Fibroblast of gingiva (primary cell): ENCODE measurements around the gene SRRM2.
A peak's percentile ranks its signal among the peaks of the same experiment; 100 is the strongest.

ENCODE experiments used
- DNase-seq: peaks from one replicate; pipeline ENCODE4 v3.0.0-alpha.2; 2011; ENCODE audit warnings: low read depth

The SRRM2 gene

DNA sequence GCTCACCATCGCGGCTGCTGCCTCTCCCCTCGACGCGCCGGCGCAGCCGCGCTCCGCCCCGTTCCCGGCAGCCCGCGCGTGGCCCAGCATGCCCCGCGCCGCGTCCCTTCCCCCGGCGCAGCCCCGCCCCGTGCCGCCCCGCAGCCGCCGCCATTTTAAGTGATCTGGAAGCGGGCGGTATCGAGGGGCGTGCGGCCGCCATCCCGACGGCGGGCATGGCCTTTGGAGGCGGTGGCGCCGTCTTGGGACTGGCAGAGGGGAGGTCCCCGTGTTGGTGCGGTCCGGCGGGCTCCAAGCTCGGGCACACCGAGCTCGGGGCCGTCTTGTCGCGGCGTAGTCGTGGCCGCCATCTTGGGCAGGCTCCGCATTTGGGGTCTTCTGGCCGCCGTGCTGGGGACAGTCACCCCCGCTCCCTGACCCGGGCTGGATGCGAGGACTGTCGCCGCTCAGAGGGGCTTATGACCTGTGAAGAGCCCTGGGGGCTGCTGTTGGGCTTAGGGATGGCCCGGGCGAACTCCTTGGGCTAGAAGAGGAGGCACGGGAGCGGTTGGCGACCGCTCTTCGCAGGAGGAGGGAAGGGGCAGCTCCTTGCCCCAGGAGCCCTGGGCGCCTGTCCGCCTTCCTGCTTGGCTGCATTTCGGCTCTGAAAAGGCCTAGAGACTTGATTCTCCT, 24.9 kb downstream of the SRRM2 start, which contains the start of gene ELOB:
TSS of gene ELOB (minus strand) at position 50 of the 672 bp plus-strand sequence. CDS start at position 9, 41 bp downstream.
- peak; percentile 78 for DNase-seq

- DNase-seq: no peak
Observed at GRCh38 chr16:2777903-2778629, 25.6 kb downstream of the SRRM2 start.

- DNase-seq: no peak
Observed at GRCh38 chr16:2778630-2778958, 26.2 kb downstream of the SRRM2 start.

DNA sequence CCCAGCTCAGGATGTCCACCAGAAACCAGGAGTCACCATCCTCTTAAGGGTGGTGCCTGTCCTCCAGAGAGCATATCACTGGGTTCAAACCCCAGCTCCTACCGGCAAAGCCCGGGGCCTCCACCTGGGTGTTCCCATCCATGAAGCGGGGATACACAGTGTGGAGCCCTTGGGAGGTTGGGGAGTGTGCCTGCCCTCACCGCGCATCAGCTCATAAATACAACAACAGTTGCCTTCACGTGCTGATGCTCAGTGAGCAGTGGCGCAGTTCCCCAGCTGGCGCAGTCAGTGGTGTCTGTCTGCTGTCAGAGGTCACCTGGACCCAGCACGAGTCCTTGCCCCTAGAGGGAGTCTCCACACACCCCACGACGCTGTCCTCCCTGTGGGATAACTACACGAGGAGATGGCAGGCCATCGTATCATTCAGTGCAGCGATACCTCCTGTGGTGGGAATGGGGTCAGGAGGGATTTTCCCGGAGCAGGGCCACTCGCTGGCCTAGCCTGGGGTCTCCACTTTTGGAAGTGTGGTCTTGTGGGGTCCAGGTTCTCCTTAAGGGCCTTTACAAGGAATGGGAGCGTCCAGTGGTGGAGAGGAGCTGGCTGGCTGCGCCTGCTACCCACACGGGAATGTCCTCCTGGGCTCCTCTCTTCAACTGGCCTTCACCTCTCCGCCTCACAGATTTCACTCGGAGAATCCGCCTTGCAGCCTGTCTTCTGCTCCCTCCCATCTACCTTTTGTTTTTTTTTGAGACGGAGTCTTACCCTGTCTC, 26.9 kb downstream of the SRRM2 start:
- no peak for DNase-seq

DNA sequence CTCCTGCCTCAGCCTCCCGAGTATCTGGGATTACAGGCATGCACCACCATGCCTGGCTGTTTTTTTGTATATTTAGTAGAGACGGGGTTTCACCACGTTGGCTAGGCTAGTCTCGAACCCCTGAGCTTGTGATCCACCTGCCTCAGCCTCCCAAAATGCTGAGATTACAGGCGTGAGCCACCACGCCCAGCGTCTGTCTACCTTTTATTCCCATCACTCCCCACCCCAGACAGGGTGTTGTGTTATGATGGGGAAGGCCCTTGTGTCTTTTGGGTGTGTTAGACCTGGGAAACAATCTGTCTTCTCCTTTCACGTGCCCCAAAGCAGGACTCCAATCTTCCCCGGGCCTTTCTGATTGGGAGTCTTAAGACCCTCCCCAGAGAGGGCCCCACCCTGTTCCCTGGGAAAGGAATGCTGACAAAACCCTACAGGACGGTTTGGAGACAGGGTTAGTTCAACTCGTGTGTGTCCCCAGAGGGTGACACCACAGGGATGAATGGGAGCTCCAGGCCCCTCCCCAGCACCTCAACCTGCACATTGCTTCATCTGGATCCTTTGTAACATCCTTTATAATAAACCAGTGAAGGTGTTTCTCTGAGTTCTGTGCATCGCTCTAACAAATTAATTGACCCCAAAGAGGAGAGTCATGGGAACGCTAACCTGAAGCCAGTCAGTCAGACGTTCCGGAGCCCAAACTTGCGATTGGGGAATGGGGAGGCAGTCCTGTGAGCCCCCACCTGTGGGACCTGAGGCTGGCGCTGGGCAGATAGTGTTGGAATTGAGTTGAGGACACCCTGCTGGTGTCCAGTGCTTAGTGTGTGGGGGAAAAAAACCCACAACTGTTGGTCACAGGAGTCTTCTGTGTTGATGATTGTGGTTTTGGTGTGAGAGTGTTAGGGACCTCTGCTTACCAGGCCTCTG, 27.8 kb downstream of the SRRM2 start:
- no peak for DNase-seq

DNA sequence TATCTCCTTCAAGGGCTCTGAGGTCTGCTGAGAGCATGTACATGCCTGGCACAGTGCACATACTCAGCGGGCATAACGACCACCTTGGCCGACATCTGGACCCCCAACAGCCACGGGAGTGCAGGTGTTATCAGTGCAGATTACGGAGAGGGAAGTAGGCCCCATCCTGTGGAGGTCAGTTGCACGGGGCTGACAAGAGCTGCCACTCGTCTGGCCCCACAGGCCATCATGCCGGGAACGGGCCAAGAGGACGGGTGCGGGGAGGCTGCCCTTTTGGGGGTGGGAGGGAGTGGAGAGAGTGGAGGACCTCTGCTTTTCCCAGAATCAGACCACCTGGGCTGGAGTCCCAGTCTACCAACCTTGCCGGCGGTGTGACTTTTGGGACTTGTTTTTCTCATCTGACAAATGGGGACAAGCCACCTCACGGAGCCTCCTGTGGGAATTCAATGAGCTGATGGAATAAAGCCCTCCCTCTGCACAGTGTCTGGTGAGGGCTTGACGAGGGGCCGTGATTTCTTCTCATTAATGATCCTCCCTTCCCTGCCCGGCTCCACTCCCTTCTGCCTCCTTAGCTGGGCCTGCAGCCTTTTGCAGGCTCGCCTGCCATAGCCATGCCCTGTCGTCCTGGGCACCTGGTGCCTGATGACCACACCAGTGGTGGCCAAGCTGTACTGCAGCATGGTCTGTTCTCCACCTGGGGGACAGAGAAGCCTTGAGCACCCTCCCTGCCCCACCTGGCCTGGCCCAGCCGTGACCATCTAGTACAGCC, 30.3 kb downstream of the SRRM2 start:
- no peak for DNase-seq

- no peak for DNase-seq
Observed at GRCh38 chr16:2783581-2784357, 31.3 kb downstream of the SRRM2 start.

DNA sequence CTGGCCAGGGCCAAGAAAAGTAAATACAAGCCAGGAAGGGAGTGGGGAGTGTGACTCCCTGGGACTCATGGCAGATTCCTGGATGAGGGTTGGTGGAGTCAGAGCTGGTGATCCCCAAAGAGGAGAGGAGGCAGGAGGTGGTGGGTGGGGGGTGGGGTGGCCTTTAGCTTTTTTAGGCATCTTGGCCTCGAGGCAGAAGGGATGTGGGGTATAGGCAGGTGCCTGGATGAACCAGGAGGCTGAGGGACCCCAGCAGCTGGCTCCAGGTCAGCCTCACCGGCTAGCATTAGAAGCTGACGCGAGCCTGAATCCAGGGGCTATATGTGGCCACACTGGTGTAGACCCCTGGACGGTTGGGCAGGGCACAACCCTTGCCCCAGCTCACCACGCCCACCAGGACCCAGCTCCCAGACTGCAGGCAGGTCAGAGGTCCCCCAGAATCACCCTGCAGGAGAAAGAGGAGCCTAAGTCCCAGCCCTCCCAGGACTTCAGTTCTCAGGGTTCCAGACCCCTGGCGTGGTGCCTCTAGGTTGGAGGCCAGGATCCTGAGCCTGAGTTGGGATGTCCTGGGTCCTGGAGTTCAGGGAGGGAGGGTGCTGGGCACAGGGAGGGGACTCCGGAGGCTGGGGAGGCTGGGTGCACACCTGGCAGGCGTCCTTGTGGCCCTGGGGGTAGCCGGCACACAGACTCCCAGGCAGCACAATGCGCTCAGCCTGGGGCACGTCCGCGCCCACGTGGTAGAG, 32.1 kb downstream of the SRRM2 start:
- DNase-seq: no peak

DNA sequence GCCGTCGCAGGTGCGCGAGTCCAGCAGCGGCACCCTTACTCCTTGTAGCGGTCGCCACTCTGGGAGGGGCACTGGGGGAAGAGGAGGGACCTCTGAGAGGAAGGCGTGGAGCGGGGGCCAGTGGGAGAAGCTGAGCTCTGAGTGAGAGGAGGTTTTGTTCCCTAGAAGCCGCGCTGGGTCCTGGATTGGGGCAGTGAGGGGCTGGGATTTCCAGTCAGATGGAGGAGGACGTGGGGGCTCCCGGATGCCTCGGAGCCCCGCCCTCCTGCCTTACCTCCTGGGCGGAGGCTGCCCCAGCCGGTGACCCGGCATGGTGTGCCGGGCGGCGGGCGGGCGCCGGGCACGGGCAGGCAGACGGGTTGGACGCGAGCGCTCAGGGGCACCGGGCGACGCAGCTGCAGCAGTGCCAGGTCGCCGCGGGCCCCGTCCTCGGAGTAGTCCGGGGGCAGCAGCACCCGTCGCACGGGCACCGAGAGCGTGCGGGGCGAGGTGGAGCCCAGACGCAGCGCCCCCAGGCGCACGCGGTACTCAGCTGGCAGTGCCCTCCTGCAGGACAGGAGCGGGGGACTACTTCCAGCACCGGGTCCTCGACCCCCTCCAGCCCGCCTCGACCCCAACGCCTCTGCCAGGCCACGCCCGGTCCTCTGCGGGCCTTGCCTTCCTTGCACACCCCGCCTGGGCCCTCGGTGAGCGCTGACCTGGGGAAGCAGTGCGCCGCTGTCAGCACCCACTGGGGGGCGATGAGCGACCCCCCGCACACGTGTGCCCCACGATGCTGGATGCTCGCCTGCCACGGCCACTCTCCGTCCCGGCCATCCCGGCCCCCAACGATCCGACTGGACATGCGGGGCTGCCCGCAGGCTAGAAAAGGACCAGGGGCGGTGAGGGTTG, 32.9 kb downstream of the SRRM2 start:
- no peak for DNase-seq

DNA sequence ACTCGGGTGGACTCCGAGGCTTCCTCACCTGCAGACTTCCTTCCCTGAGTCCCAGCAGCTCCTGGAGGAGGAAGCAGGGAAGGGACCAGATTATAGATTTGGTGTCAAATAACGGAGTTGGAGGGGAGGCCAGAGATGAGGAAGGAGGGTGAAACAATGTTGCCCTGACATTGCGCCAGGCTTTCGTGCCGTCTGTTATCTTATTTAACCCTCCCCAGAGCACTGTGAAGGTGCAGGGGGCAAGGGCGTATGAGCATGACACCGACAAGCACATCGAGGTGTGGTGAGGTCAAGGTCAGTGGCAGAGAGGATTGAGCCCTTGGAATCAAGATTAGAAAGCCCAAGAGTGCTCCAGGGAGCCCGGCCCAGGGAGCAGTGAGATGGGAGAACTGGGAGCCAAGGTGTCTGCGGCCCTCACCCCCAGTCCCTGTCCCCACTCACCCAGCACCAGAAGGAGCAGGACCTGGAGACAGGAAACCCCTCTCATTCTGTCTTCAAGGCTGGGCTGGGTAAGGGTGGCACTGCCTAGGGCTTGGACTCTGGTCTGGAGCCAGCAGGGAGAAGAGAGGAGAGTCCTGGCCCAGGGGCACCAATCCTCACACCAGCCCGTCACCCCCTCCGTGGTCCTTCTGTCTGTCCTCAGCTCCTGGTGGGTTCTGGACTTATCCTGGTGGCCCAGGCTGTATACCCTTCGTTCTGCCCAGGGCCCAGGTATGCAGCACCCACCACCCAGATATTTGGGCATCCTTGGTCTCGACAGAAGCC, 33.8 kb downstream of the SRRM2 start:
- no peak for DNase-seq

GRCh38 chr16:2786826-2787151, 34.4 kb downstream of the SRRM2 start:
- DNase-seq: no peak

DNA sequence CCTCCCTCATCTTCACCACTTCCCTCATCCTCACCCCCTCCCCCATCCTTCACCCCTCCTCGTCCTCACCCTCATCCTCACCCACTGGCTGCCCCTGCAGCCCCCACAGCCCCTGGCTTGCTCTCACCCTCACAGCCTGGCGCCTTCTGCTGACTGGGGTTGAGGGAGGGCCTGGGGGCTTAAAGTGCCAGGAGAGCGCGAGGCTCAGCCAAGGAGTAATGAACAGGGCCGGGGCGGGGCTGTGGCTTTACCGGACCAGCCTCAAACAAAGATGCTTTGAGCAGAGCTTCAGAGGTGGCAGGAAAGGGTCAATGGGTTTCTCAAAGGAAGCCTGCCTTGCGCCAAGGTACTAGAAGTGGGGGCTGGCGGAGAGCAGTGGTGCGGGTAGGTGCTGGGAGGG, 35.0 kb downstream of the SRRM2 start, which contains the start of gene PRSS33:
TSS of gene PRSS33 (minus strand) at position 155 of the 400 bp plus-strand sequence. CDS start 1,013 bp downstream, outside the sequence.
- DNase-seq: no peak

DNA sequence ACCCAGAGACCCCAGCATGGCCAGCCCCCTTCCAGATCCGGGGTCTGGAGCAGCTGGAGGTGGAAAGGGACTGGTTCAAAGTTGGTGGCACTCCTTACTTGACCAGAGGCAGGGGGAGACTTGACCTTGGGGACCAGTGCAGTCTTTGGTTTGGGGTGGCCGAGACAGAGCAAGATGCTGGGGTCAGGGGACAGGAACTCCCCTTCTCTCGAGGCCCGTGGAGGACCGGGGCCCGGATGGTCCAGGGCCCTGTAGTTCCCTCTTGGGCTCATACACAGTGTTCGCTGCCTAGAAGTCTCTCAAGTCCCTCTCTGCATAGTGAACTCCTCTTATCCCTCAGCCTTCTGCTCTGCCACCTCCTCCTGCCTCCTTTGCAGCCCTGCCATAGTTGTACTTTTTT, 35.5 kb downstream of the SRRM2 start:
- no peak for DNase-seq

DNA sequence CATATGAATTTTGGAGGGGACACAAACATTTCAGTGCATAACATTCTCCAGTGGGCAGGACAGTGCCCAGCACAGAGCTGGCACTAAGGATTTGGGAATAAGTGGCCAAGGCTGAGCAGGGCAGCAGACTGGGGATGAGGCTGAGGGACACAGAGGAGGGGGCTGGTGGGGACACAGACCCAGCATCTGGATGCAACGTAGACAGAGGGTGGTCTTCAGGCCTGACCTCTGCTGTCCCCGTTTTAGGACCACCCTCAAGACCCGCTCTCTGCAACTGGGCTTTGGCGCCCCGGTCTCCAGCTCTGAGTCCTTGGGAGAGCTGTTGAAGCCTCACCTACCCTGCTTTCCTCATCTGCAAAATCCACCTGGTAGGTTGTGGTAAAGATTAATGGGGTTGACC, 38.2 kb downstream of the SRRM2 start:
- DNase-seq: no peak

- DNase-seq: no peak
Observed at GRCh38 chr16:2791174-2791573, 38.7 kb downstream of the SRRM2 start.

GRCh38 chr16:2792940-2793339, 40.5 kb downstream of the SRRM2 start:
- DNase-seq: no peak

DNA sequence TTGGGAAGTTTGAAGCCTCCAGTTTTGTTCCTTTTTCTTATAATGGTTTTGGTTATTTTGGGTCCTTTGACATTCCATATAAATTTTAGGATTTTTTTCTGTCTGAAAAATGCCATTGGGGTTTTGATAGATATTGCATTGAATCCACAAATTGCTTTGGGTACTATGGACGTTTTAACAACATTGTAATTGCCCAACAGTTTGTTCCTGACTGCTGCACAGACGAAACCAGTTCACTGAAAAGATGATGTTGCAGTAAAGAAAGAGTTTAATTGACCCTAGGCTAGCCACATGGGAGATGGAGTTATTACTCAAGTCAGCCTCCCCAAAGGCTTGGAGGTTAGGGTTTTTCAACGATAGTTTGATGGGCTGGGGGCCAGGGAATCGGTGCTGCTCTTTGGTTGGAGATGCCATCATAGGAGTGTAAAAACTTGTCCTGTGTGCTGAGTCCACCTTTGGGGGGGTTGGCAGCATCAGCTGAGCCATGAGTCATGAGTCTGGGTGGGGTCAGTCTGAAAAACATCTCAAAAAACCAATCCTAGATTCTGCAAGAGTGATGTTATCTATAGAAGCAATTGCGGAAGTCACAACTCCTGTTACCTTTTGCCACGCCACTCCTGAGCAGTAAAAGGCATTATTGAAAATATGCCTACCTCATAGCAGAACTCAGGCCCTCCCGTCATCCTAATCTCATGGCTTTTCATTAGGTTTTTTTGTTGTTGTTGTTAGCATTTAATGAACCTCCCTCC, 43.1 kb downstream of the SRRM2 start:
- no peak for DNase-seq
